GM19372 (cell line): ENCODE results near the gene ITPKB.

ENCODE experiments used
- ATAC-seq: cut with Tn5 transposase; IDR thresholded peaks from one replicate; pipeline ENCODE4 v1.9.1; 2021; ENCODE audit warnings: mild to moderate bottlenecking, low read depth, moderate library complexity; ENCODE audit not compliant: unreplicated experiment

Gene ITPKB

GRCh38 chr1:226655251-226656163, 83.6 kb downstream of the ITPKB start:
- no peak for ATAC-seq

GRCh38 chr1:226654668-226655055, 84.4 kb downstream of the ITPKB start:
- ATAC-seq, result no peak

DNA sequence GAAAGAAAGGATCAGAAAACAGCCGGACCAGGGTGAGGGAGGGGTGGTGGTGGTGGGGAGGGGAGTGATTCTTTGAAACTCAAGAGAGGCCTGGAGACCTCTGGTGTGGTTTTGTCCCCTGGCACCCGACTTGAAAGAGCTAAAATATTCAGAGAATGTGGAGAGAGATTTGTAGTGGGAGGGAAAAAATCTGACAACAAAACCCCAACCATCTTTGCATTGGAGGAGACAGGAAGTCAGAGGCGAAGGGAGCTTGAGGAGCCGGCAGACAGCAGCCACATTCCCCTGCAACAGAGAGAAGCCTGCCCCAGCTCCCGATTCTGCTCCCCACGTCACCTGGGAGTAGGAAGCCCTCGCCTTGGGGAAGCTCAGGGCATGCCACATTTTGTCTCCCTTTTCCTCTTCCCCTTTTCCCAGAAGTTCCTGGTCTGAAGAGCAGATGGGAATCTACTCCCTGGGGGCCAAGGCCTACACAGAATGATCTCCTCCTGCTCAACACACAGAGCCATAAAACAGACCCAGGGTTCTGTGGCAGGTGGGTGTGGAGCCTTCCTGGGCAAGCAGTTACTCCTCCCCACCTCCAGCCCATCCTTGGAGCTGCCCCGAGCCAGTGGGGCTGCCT, 84.9 kb downstream of the ITPKB start:
- ATAC-seq, result no peak

GRCh38 chr1:226653311-226653921, 85.7 kb downstream of the ITPKB start:
- peak; percentile 65 for ATAC-seq

DNA sequence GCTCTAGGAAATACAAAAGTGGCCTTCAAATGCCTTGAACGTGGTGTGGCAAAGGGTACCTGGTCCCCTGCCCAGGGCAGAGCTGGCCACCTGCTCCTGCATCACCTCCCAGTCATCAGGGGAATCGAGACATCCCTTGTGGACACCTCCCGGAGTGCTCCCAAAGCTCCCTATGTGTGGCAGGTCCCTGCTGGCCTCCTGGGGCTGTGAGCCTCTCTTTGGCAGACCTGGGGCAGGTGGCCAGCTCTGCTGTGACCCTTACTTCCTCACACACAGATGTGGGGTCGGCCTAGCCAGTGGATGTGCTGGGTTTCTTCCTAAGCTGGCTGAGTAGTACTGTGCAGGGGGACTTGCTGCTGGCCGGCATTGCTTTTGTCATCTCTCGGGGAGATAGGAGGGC, 86.5 kb downstream of the ITPKB start:
- ATAC-seq, result no peak

GRCh38 chr1:226651732-226652105, 87.4 kb downstream of the ITPKB start:
- ATAC-seq, result no peak

- ATAC-seq, result no peak
These were observed 87.9 kb downstream of the ITPKB start for GRCh38 chr1:226651041-226651731.

GRCh38 chr1:226650236-226650841, 88.7 kb downstream of the ITPKB start:
- ATAC-seq, result no peak

DNA sequence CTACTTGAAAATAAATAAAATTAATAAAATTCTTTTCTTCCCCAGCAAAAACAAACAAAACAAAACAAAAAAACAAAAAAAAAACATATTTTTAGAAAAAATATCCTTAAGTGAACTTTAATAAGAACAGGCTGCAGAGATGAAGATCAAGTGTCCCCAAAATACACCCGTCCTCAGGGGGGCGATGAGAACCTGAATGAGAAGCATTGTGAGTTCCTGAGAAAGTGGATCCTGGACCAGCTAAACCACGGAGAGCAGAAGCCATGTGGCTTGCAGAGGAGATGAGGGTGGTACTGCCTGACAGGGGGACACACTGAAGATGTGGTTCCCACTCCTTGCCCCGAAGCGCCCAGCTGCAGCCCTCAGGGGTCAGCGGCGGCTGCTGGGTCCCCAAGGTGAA, 89.3 kb downstream of the ITPKB start:
- ATAC-seq, result no peak

- no peak for ATAC-seq
These were observed 89.8 kb downstream of the ITPKB start for GRCh38 chr1:226649244-226649643.

DNA sequence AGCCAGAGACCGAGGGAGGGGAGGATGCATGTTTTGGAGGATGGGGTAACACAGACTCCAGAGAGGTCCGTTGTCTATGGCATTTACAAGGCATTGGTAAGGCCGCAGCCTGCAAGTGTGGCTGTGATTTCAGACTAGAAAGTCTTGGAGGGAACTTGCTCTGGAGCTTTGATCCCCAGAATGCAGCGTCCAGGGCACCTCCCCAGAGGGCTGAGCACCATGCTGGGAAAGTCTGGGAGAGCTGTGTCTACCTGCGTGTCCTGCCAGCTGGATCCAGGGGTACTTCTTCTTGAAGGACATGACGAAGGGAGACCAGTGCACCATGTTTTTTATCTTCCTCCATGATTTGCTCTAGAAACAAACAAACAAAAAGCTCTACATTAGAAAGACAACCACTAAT, 90.7 kb downstream of the ITPKB start:
- no peak for ATAC-seq

- no peak for ATAC-seq
These were observed 91.4 kb downstream of the ITPKB start for GRCh38 chr1:226647719-226648118.

- no peak for ATAC-seq
These were observed 92.1 kb downstream of the ITPKB start for GRCh38 chr1:226646870-226647449.

DNA sequence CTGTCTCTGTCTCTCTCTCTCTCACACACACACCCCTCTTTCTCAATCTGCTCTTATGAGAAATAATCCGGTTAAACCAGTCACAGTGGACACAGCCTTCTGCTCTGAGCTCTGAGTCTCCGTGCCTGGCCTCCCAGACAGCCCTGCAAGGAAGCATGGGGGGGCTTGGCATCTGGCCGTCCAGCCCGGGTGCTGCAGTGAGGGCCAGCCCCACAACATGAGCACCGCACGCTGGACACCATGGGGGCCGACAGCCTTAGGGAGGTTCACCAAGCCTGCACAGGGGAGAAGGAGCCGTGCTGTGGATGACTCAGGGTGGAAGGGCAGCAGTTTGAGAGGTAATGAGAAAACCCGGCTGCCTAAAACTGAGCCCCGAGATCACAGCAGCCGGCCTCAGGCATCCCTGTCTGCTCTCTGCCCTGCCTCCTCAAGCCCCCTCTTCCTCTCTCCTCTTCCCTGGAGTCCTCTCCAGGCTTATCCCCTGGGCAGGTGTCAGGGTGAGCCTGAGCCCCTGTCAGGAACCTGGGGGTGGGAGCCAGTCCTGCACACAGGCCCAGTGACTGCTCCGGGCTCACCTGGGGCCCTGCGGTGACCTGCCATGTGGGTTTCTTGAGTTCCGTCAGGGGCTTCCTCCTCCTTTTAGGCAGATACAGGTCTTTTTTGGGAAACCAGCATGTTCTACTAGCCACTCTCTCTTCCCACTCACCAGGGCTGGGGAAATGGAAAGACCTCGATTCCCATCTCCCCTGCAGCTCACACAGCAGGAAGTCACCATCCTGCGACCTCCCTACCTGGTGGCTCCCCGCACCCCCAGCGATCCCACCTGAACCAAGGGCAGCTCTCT, 92.8 kb downstream of the ITPKB start:
- ATAC-seq, result no peak

DNA sequence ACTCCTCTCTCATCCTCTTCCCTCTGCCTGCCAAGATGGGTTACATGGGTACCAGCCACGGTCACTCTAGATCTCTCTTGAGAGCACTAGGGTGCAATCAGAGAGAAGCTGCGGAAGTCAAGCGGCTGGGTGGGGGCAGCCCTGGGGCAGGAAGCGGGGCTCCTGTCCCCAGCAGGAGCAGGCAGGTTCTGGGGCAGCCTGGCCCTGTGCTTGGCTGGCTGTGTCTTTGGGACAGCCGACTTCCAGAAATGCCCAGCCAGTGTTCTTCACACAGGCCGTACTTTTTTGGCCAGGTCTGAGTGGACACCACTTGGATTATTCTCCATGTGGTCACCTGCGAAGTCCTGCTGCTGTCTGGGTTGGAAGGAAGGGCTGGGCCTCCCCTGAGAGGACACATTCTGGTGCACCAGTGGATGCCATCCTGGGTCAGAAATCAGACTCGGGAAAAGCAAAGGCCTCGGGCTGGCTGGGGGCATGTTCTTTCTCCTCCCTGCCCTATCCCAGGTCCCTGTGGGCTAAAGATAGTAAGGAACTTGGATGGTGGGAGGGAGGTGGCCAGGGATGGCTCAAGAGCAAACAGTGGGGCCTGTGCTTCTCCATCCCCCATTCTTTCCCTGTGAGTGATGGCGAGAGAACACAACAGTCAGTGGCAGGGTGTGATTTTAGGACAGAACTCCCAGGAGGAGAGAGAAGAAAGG, 93.7 kb downstream of the ITPKB start:
- no peak for ATAC-seq

GRCh38 chr1:226644541-226645176, 94.4 kb downstream of the ITPKB start:
- no peak for ATAC-seq

- no peak for ATAC-seq
These were observed 95.2 kb downstream of the ITPKB start for GRCh38 chr1:226643611-226644540.
